ENCODE data around the gene RIPOR1. TPM values are rescaled to one million over a fixed set of nuclear protein-coding genes. Genes with fewer than 3 reads are reported as not detected.

Gene RIPOR1
- total RNA-seq, 2 donors from 2014 or later, result 39.9 to 54.1 TPM

- H3K4me1 Mint-ChIP-seq, result no peaks in the 10 kb centered on the region
- DNase-seq, result no peak
- Histone ChIP-seq H3K4me1 (ENCODE audit: control insufficient read depth, insufficient read depth, low read length) (no peaks in the 10 kb centered on the region), H3K9me3 (ENCODE audit: control insufficient read depth, low read length) (no peaks in the 10 kb centered on the region), H3K9ac (ENCODE audit: extremely low read depth, low read length, poor library complexity, severe bottlenecking) (no peak overlapping the region), H3K27me3 (ENCODE audit: control insufficient read depth, insufficient read depth, low read length, poor library complexity, severe bottlenecking) (no peaks in the 10 kb centered on the region), H3K27ac (ENCODE audit: low read depth, low read length) (no peak overlapping the region), H3K4me3 (ENCODE audit: low read length) (no peak overlapping the region), H3K36me3 (ENCODE audit: control insufficient read depth, insufficient read depth, low read length) (peaks cover 18% of the 10 kb centered on the region)
- no peak for TF ChIP-seq CTCF (conservative IDR thresholded peaks at IDR 0.05)
- no peaks in the 10 kb centered on the region for H3K9me3 Mint-ChIP-seq
- 88% methylated on average over 4 of the region's 4 CpGs; no CpG with 5 or more reads in 1 of the 2 experiments for WGBS, 2 experiments (ENCODE audit: insufficient coverage in 1 of 2, insufficient read length in 1 of 2)
- no peak overlapping the region for H3K4me3 Mint-ChIP-seq
- H3K27me3 Mint-ChIP-seq (ENCODE audit: insufficient read depth), result no peaks in the 10 kb centered on the region
- H3K36me3 Mint-ChIP-seq (ENCODE audit: low read depth), result peaks cover 9% of the 10 kb centered on the region
- H3K27ac Mint-ChIP-seq, result no peak overlapping the region
Measured at GRCh38 chr16:67549240-67549639, 20.6 kb downstream of the RIPOR1 start.

- Mint-ChIP-seq H3K27ac (no peak overlapping the region), H3K9me3 (no peaks in the 10 kb centered on the region), H3K4me3 (no peak overlapping the region)
Measured at GRCh38 chr16:67549936-67550335, 21.3 kb downstream of the RIPOR1 start.

GRCh38 chr16:67551091-67551490 is 22.5 kb downstream of the RIPOR1 start:
- no peak for TF ChIP-seq CTCF (conservative IDR thresholded peaks at IDR 0.05)

More at GRCh38 chr16:67549936-67550335, 21.3 kb downstream of the RIPOR1 start:
- no peaks in the 10 kb centered on the region for H3K4me1 Mint-ChIP-seq
- peaks cover 7% of the 10 kb centered on the region for H3K36me3 Mint-ChIP-seq (ENCODE audit: low read depth)
- Histone ChIP-seq H3K4me3 (ENCODE audit: low read length) (no peak overlapping the region), H3K27ac (ENCODE audit: low read depth, low read length) (no peak overlapping the region), H3K4me1 (ENCODE audit: control insufficient read depth, insufficient read depth, low read length) (no peaks in the 10 kb centered on the region), H3K9me3 (ENCODE audit: control insufficient read depth, low read length) (no peaks in the 10 kb centered on the region), H3K9ac (ENCODE audit: extremely low read depth, low read length, poor library complexity, severe bottlenecking) (no peak overlapping the region), H3K27me3 (ENCODE audit: control insufficient read depth, insufficient read depth, low read length, poor library complexity, severe bottlenecking) (no peaks in the 10 kb centered on the region), H3K36me3 (ENCODE audit: control insufficient read depth, insufficient read depth, low read length) (peaks cover 15% of the 10 kb centered on the region)
- H3K27me3 Mint-ChIP-seq (ENCODE audit: insufficient read depth), result no peaks in the 10 kb centered on the region
- TF ChIP-seq CTCF (conservative IDR thresholded peaks at IDR 0.05), result no peak
- no peak for DNase-seq
- 77 to 100% methylated on average over 1 of the region's 1 CpG for WGBS, 2 experiments (ENCODE audit: insufficient coverage in 1 of 2, insufficient read length in 1 of 2)

More at GRCh38 chr16:67551091-67551490, 22.5 kb downstream of the RIPOR1 start:
- DNase-seq, result no peak
- Histone ChIP-seq H3K27me3 (ENCODE audit: control insufficient read depth, insufficient read depth, low read length, poor library complexity, severe bottlenecking) (no peaks in the 10 kb centered on the region), H3K4me1 (ENCODE audit: control insufficient read depth, insufficient read depth, low read length) (no peaks in the 10 kb centered on the region), H3K9ac (ENCODE audit: extremely low read depth, low read length, poor library complexity, severe bottlenecking) (no peak overlapping the region), H3K27ac (ENCODE audit: low read depth, low read length) (no peak overlapping the region), H3K4me3 (ENCODE audit: low read length) (no peak overlapping the region), H3K36me3 (ENCODE audit: control insufficient read depth, insufficient read depth, low read length) (peaks cover 15% of the 10 kb centered on the region), H3K9me3 (ENCODE audit: control insufficient read depth, low read length) (no peaks in the 10 kb centered on the region)
- 90 to 93% methylated on average over 2 of the region's 2 CpGs for WGBS, 2 experiments (ENCODE audit: insufficient coverage in 1 of 2, insufficient read length in 1 of 2)
- H3K4me1 Mint-ChIP-seq, result no peaks in the 10 kb centered on the region
- no peak overlapping the region for H3K27ac Mint-ChIP-seq
- H3K27me3 Mint-ChIP-seq (ENCODE audit: insufficient read depth), result no peaks in the 10 kb centered on the region
- H3K4me3 Mint-ChIP-seq, result no peak overlapping the region
- H3K36me3 Mint-ChIP-seq (ENCODE audit: low read depth), result peaks cover 7% of the 10 kb centered on the region
- H3K9me3 Mint-ChIP-seq, result no peaks in the 10 kb centered on the region

Measured in endodermal cell (in vitro differentiated cells).